Colon (tissue), 2 donors: ENCODE data around the gene NIP7.
"Not testable (repeated sequence)": the region's sequence is repeated elsewhere in the genome, so short reads cannot be mapped to it uniquely, and the experiment has no call there.

Source experiments
- FAIRE-seq: peaks from 2 replicates; lab custom pipeline; 2012; peaks lifted over from hg19 to GRCh38; lab: Jason Lieb, UNC
- donor health status: control.
- donor health status: control.

The NIP7 gene

GRCh38 chr16:69346683-69347082, 7.1 kb downstream of the NIP7 start:
- no peak for FAIRE-seq

DNA sequence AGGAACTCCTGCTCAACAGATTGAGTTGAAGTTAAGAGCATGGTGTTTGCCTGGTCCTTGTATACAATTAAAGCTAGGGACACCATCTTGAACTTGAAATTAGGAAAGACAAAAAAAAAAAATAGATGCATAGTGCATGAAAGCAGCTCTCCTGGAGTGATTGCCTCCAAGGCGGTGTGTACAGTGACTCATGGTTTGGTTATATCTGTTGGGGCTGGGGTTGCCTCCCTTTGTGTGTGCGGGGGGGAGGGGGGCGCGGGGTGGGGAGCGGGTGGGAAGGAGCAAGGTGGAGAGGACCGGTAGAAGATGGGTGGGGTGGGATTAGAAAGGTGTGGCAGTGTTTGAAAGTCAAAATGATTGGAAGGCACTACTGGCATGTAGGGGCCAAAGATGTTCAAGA, 8.7 kb downstream of the NIP7 start:
- no peak for FAIRE-seq

DNA sequence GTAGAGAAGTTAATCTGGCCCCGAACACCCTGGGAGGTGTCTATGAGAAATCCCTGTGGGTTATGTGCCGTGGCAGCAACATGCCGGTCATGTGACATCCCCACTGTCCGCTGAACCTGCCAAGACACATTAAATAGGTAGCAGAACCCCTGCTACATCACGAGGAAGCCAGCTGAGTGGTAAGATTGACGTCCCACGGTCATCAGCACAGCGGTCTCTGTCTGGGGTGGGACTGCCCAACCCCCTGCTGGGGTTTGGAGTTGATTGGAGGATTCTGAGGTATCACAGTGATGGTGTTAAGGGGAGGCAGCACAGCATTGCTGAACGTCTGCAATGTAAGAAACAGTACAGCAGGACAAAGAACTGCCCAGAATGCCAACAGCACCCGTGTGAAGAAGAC, 10.0 kb downstream of the NIP7 start:
- FAIRE-seq: no peak

DNA sequence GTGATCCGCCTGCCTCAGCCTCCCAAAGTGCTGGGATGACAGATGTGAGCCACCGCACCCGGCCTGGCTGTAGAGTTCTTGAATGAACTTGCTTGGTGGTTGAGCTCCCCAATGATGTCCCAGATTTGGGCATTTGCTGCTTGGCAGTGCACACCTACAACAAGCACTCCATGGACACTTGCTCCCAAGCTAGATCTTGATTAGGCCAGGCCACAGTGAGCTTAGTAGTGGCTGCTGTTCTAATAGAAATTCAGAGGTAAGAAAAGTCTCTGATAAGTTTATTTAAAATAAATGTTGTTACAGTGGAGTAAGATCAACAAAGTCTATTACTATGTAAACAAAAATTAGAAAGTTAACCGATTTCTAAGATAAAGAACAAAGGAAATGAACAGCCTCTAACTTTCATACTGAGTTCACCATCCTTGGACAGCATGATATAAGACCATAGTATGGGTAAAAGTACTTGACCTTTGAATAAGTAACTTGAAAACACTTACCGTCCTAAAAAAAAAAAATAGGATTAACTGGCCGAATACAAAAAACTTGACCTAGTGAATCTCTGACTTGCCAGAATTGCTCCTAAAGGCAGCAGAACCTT, 11.1 kb downstream of the NIP7 start:
- FAIRE-seq: no peak

DNA sequence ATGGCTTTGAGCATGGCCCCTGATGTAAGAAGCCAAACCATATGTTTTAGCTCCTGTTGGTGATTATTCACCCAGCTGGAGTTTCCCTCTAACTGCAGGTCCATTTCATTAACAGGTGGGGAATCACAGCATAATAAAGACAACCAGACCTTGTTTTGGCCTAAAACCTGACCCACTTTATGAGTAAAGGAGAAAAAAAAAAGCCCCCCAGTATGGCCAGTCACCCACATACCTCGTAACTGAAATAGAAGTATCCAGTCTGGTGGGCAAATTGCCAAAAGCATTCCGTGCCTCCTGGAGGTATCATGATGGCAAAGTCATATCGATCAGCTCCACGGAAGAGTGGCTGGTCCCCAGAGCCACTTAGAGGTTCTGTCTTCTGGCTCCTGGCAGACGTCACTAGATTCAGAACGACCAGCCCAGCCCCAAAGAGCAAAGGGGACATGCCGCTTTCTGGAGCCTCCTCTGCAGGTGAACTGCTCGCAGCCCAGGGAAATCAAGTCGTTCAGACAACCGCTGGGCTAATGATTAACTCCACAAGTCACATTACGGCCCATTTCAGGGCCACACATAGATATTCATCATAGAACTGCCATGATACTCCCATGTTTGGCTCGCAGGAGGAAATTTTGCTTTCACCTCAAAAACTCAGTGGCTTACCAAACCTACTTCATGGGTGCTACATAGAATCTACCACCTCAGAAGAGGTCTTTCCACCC, 11.9 kb downstream of the NIP7 start, which contains the start of gene TMED6:
Gene TMED6 (minus strand): TSS at position 478 of the 719 bp plus-strand sequence. CDS start 33 bp downstream, at position 445.
- FAIRE-seq: no peak

GRCh38 chr16:69360070-69360469, 20.5 kb downstream of the NIP7 start:
- FAIRE-seq: not testable (repeated sequence)

DNA sequence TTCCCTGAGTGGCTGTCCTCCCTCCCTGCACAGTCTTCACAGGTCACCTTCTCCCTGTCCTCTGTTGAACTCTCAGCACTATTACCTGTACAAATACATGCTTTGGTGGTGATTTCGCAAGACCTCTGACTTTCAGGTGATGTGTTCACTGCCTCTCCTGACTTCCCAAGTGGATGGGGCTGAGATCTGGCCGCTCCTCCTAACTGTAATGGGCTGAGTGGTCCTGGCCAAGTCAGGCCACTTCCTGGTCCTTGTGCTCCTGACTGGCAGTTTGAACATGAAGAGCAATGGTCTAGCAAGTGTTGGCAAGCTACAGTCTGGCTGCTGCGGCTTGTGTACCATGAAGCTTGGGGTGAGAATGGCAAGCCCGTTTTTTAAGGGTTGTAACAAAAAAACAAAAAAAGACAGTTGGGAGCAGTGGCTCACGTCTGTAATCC, 23.7 kb downstream of the NIP7 start:
- FAIRE-seq: no peak

GRCh38 chr16:69364088-69364487, 24.5 kb downstream of the NIP7 start:
- FAIRE-seq: no peak

GRCh38 chr16:69365901-69366300, 26.3 kb downstream of the NIP7 start:
- no peak for FAIRE-seq

GRCh38 chr16:69366431-69366830, 26.9 kb downstream of the NIP7 start:
- no peak for FAIRE-seq

DNA sequence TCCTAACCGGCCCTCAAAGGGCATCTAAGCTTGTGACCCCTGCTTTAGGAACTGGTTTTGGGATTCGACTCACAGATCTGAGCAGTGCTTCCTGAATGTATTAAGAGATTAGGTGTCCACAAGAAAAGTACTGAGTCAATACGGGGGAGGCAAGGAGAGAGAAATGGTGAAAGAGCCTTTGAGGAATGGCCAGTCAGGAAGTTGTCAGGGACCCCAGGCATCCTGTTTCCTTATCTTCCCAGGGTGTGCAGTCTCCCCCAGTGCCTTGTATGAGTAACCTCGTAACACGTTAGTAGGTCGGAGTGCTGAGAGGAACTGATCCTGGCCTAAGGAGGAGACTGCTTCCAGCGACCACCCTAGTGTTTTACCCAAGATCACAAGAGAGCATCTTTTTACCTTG, 28.4 kb downstream of the NIP7 start:
- FAIRE-seq: no peak

DNA sequence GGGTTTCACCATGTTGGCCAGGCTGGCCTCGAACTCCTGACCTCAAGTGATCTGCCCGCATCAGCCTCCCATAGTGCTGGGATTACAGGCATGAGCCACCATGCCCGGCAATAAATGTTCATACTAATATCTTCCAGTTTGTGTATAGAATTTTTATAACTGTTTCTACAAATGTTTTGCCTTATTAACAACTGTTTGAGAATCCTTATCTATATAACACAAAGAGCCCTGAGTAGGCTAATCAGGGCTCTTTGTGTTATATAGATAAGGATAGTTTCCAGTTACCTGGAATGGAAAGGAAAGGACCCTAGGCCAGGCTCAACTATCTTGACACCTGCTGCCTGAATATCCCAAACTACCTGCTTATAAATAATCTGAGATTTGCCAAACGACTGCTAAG, 29.3 kb downstream of the NIP7 start:
- FAIRE-seq: no peak

DNA sequence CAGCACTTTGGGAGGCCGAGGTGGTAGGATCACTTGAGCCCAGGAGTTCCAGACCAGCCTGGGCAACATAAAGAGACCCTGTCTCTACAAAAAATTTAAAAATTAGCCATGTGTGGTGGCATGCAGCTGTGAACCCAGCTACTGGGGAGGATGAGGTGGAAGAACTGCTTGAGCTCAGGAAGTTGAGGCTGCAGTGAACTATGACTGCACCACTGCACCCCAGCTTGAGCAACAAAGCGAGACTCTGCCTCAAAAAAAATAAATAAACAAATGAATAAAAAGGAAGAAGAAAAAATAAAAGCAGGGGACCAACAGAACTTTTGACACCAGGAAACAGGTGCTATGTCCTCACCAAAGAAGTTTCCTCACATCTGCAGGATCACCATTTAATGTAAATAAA, 32.0 kb downstream of the NIP7 start:
- no peak for FAIRE-seq

- peak; percentile 31 for FAIRE-seq
Observed at GRCh38 chr16:69373019-69373418, 33.4 kb downstream of the NIP7 start.

DNA sequence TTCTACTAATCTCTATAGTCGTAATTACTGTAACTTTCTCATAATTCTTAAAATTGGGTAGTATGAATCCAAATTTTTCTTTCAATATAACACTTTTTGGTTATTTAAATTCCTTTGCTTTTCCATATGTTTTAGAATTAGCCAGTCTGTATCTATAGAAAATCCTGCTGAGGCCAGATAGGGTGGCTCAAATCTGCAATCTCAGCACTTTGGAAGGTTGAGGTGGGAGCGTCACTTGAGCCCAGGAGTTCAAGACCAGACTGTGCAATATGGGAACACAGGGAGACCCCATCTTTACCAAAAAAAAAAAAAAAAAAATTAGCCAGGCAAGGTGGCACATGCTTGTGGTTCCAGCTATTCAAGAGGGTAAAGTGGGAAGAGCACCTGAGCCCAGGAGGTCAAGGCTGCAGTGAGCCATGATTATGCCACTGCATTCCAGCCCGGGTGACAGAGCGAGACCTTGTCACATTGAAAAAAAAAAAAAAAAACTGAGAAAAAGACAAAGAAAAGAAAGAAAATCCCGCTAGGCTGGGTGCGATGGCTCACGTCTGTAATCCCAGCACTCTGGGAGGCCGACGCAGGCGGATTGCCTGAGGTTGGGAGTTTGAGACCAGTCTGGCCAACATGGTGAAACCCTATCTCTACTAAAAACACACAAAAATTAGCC, 37.0 kb downstream of the NIP7 start:
- FAIRE-seq: no peak

DNA sequence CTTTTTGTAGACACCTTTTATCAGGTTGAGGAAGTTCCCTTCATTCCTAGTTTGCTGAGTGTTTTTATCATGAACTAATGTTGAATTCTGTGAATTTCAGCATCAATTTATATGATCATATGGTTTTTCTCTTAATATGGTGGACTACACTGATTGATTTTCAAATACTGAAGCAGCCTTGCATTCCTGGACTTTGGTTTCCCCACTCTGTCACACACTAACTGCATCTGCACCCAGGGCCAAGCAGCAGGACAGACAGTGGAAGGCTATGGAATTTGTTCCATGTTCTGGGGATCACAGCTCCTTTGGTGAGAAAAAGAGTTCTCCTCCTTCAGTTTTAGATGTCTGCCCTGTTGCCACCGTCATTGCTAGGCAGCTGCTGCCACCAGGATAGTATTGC, 38.5 kb downstream of the NIP7 start:
- FAIRE-seq: no peak

DNA sequence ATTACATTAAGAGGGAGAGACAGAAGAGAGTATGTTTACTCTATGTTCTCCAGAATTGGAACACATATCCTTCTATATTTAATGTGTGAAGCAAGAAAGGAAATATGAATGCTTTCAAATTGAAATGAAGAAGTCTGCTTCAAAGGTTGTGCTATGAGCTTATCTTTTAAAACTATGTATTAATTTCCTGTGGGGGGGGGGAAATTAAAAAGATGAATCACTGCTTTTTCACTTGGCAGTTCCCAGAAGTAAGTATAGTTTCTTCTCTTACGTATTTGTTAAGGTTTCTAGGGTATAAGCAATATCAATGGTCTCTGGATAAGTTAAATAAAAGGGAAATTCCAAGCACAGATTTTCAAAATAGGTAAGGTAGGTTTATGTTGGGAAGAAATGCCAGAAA, 39.2 kb downstream of the NIP7 start:
- FAIRE-seq: no peak

DNA sequence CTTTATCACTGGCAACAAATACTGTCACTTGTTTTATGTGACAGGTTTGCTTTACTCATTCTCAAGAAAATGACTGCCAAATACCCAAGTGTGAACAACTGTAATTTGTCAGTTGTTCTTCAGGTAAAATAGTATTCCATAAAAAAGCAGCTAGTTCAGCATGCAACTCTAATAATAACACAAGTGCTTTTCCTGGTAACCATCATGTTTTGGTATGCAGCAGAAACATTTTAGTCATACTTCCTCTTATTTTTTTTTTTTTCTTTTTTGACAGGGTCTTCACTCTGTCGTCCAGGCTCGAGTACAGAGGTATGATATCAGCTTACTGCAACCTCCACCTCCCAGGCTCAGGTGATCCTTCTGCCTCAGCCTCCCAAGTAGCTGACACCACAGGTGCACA, 41.7 kb downstream of the NIP7 start:
- FAIRE-seq: no peak

GRCh38 chr16:69382421-69382820, 42.8 kb downstream of the NIP7 start:
- FAIRE-seq: no peak

GRCh38 chr16:69384974-69385373, 45.4 kb downstream of the NIP7 start:
- no peak for FAIRE-seq

- FAIRE-seq: no peak
Observed at GRCh38 chr16:69386596-69386995, 47.0 kb downstream of the NIP7 start.
